Psoas muscle (tissue), 8 donors: ENCODE data around the gene PIK3C2B. TPM values are rescaled to one million over a fixed set of nuclear protein-coding genes. Genes with fewer than 3 reads are reported as not detected.
A peak's percentile ranks its signal among the peaks of the same experiment; 100 is the strongest.

Experiments
- ATAC-seq, 4 donors: fragments of 200-7000 bp; cut with Tn5 transposase; one replicate each; pipeline ENCODE4 v1.9.1; 2020; ENCODE audit warnings: moderate library complexity in 3 of 4, mild to moderate bottlenecking in 2 of 4
- DNase-seq, 2 donors: peaks; one replicate each; pipeline ENCODE4 v3.0.0-alpha.2; 2020
- H3K27ac ChIP-seq: fragments of 200-600 bp; one replicate; pipeline ENCODE4 v1.8.0; 2022
- H3K27me3 ChIP-seq, 3 donors: fragments of 200-600 bp in 1 of 3; one replicate each; pipeline versions ENCODE4 v1.6.1 to v1.8.0; 2013 to 2022; ENCODE audit warnings: low read length in 2 of 3, mild to moderate bottlenecking in 2 of 3, moderate library complexity in 1 of 3; ENCODE audit not compliant: insufficient read depth in 3 of 3
- H3K36me3 ChIP-seq, 2 donors: fragments of 200-600 bp in 1 of 2; one replicate each; pipeline versions ENCODE4 v1.6.1 to v1.8.0; 2013 to 2022; ENCODE audit warnings: low read depth in 1 of 2, mild to moderate bottlenecking in 1 of 2, moderate library complexity in 1 of 2; ENCODE audit not compliant: insufficient read depth in 1 of 2
- H3K4me1 ChIP-seq: fragments of 200-600 bp; one replicate; pipeline ENCODE4 v1.8.0; 2022
- H3K4me3 ChIP-seq: fragments of 200-600 bp; one replicate; pipeline ENCODE4 v1.8.0; 2022; ENCODE audit warnings: mild to moderate bottlenecking
- H3K9me3 ChIP-seq: fragments of 200-600 bp; one replicate; pipeline ENCODE4 v1.8.0; 2022
- CTCF ChIP-seq: fragments of 200-600 bp; IDR thresholded peaks from one replicate; pipeline ENCODE4 v1.8.0; 2022; ENCODE audit warnings: antibody characterized with exemption
- WGBS, 3 donors: extraction: QIAGEN DNeasy Blood & Tissue Kit; methylation state at CpG; one replicate each; pipeline versions ENCODE4 v1.1.6 to v1.1.7; 2013; 5-methylcytosine and 5-hydroxymethylcytosine counted together
- intact Hi-C, 2 donors: fragments of 100-400 bp; cut with DNase I; formaldehyde crosslinking; loops; one replicate each; pipeline versions ENCODE4 v1.11.0 to v1.14.2; 2022
- polyA plus RNA-seq, 3 donors: library from polyadenylated mRNA; stranded (reverse); fragments of 200-250 nt; gene quantifications; one replicate each; pipeline ENCODE4 v1.2.3, GENCODE V29; 2013
- total RNA-seq, 4 donors: library from RNA; stranded (reverse); fragmentation: NEBNext Ultra II Directional in 2 of 4; extraction: Animal tissue kit (Norgen Biotek cat#: 25700) in 2 of 4; gene quantifications; one replicate each; pipeline versions ENCODE4 v1.2.1 to v1.2.4, GENCODE V29; 2021 to 2023
- donor health status: healthy with polysubstance abuse.
- donor health status: DM: no; HTN: no; CAD: no; lungs with moderate emphysema.
- donor health status: Bipolar disorder and iron deficiency.
- donor health status: healthy.
- donor health status: DM: yes; HTN: yes; CAD: no.
- donor health status: DM: no; HTN: no; CAD: no.
- donor health status: DM: no; HTN: no; CAD: no.
- donor health status: DM: yes; HTN: yes; CAD: no.

Gene PIK3C2B
- total and polyA plus RNA-seq, 7 donors: 1.9 to 20.9 (median 8.2) TPM

- TF ChIP-seq CTCF: no peak
- no peak for DNase-seq
- H3K4me1 ChIP-seq: peaks cover 74% of the 10 kb centered on the region
- peak in 3 of 4 donors; percentile 54 to 79 (median 68) for ATAC-seq
- 36 to 46% (median 43%) methylated on average over 5 of the region's 5 CpGs for WGBS, 3 donors
- H3K27me3 ChIP-seq: no peaks in the 10 kb centered on the region
- H3K27ac ChIP-seq: no peak overlapping the region
- intact Hi-C loops: no loop called here
- no peaks in the 10 kb centered on the region for H3K36me3 ChIP-seq
- no peaks in the 10 kb centered on the region for H3K9me3 ChIP-seq
- H3K4me3 ChIP-seq: no peak overlapping the region
Measured at GRCh38 chr1:204477036-204477740, 17.4 kb downstream of the PIK3C2B start.

DNA sequence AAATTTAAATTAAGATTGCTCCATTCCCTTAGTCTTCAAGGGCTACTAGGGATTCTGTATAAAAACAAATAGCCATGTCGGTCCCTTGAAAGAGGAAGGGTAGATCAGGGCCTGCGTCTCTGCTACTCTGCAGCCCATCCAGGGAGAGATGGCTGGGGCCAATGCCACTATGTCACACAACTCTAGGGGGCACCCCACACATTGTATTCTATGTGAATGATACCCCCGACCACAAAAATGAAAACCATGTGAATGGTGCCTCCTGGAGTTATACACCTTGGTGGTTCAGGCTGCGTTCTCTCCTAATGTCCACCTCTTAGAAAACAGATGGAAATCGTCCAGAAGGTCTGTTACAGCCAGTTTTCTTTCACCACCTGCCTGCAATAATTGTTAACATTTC, 18.0 kb downstream of the PIK3C2B start:
- no peak overlapping the region for H3K4me3 ChIP-seq
- no peaks in the 10 kb centered on the region for H3K27me3 ChIP-seq
- no peaks in the 10 kb centered on the region for H3K9me3 ChIP-seq
- WGBS, 3 donors: 66 to 78% (median 68%) methylated on average over 5 of the region's 5 CpGs
- no peak for TF ChIP-seq CTCF
- no peaks in the 10 kb centered on the region for H3K36me3 ChIP-seq
- intact Hi-C loops: no loop called here
- ATAC-seq (no peak), DNase-seq (no peak)
- peaks cover 68% of the 10 kb centered on the region for H3K4me1 ChIP-seq
- H3K27ac ChIP-seq: peak overlapping the region; percentile 53

- no peaks in the 10 kb centered on the region for H3K9me3 ChIP-seq
- ATAC-seq (peak in 3 of 4 donors; percentile 20 to 52 (median 31)), DNase-seq (no peak)
- no peaks in the 10 kb centered on the region for H3K27me3 ChIP-seq
- peaks cover 61% of the 10 kb centered on the region for H3K4me1 ChIP-seq
- 30 to 40% (median 32%) methylated on average over 9 of the region's 9 CpGs for WGBS, 3 donors
- H3K36me3 ChIP-seq: no peaks in the 10 kb centered on the region
- peak overlapping the region; percentile 53 for H3K27ac ChIP-seq
- no peak for TF ChIP-seq CTCF
- intact Hi-C loops: no loop called here
- H3K4me3 ChIP-seq: no peak overlapping the region
Measured at GRCh38 chr1:204475656-204476432, 18.8 kb downstream of the PIK3C2B start.

GRCh38 chr1:204473400-204473965, 21.1 kb downstream of the PIK3C2B start:
- 56 to 87% (median 85%) methylated on average over 1 of the region's 1 CpG for WGBS, 3 donors
- intact Hi-C loops: no loop called here
- ATAC-seq (no peak), DNase-seq (no peak)
- no peak for TF ChIP-seq CTCF
- Histone ChIP-seq H3K4me3 (no peak overlapping the region), H3K27ac (no peak overlapping the region), H3K27me3 (no peaks in the 10 kb centered on the region), H3K9me3 (no peaks in the 10 kb centered on the region), H3K36me3 (no peaks in the 10 kb centered on the region), H3K4me1 (peaks cover 50% of the 10 kb centered on the region)
